Vagina (tissue), 2 donors: ENCODE measurements around the gene KRT33B. TPM values are rescaled to one million over a fixed set of nuclear protein-coding genes. Genes with fewer than 3 reads are reported as not detected.

ENCODE experiments used
- DNase-seq, 2 donors: peaks; one replicate each; pipeline ENCODE4 v3.0.0-alpha.2; 2017; ENCODE audit errors: extremely low spot score in 2 of 2
- H3K27ac ChIP-seq: fragments of 200-600 bp; sonication (generic); one replicate; pipeline ENCODE4 v1.5.1; 2019
- H3K27me3 ChIP-seq: fragments of 200-600 bp; sonication (generic); one replicate; pipeline ENCODE4 v1.5.1; 2019
- H3K36me3 ChIP-seq, 2 donors: fragments of 200-600 bp; sonication (generic); one replicate each; pipeline ENCODE4 v1.5.1; 2017 to 2019
- H3K4me1 ChIP-seq: fragments of 200-600 bp; sonication (generic); one replicate; pipeline ENCODE4 v1.5.1; 2019
- H3K4me3 ChIP-seq, 2 donors: fragments of 200-600 bp; sonication (generic); 1 replicate in 1 of 2; 2 replicates in 1 of 2; pipeline ENCODE4 v1.5.1; 2016 to 2019
- H3K9me3 ChIP-seq: fragments of 200-600 bp; sonication (generic); one replicate; pipeline ENCODE4 v1.5.1; 2019
- CTCF ChIP-seq, 3 experiments: fragments of 450-650 bp in 2 of 3; fragments of 200-600 bp in 1 of 3; sonication (generic) in 1 of 3; IDR thresholded peaks; one replicate each; pipeline ENCODE4 v1.5.1; 2017 to 2019; ENCODE audit warnings: antibody characterized with exemption in 3 of 3, mild to moderate bottlenecking in 2 of 3, moderate library complexity in 2 of 3
- POLR2A ChIP-seq, 2 donors: fragments of 450-650 bp; IDR thresholded peaks; one replicate each; pipeline ENCODE4 v1.6.1; 2017; ENCODE audit warnings: antibody characterized with exemption in 2 of 2, mild to moderate bottlenecking in 2 of 2, moderate library complexity in 2 of 2
- POLR2AphosphoS5 ChIP-seq, 2 donors: sonication (generic); formaldehyde crosslinking; IDR thresholded peaks; one replicate each; pipeline ENCODE4 v1.9.0; 2017; ENCODE audit warnings: antibody characterized with exemption in 2 of 2, mild to moderate bottlenecking in 2 of 2, low read depth in 1 of 2; ENCODE audit not compliant: insufficient read depth in 1 of 2
- intact Hi-C: fragments of 100-400 bp; cut with DNase I; formaldehyde crosslinking; loops from one replicate; pipeline ENCODE4 v1.15.1; 2023
- total RNA-seq: library from RNA; depleted of rRNA; stranded (reverse); fragments of >200 nt; gene quantifications from one replicate; pipeline ENCODE4 v1.2.3, GENCODE V29; 2016

The KRT33B gene
- total RNA-seq, 1 donor from 2014 or later = not detected

GRCh38 chr17:41407226-41407625 lies 37.6 kb upstream of the KRT33B start:
- no peak for DNase-seq
- Histone ChIP-seq H3K27me3 (no peaks in the 10 kb centered on the region), H3K9me3 (no peaks in the 10 kb centered on the region), H3K27ac (no peak overlapping the region), H3K4me3 (no peak overlapping the region), H3K36me3 (no peaks in the 10 kb centered on the region), H3K4me1 (peaks cover 28% of the 10 kb centered on the region)
- TF ChIP-seq POLR2A (IDR thresholded peaks at IDR 0.05) (no peak), CTCF (IDR thresholded peaks at IDR 0.05) (no peak), POLR2AphosphoS5 (IDR thresholded peaks at IDR 0.05; ENCODE audit: insufficient read depth in 1 of 2, low read depth in 1 of 2) (no peak)
- intact Hi-C loops = no loop called here

- Histone ChIP-seq H3K4me3 (no peak overlapping the region), H3K27ac (no peak overlapping the region), H3K36me3 (no peaks in the 10 kb centered on the region), H3K9me3 (no peaks in the 10 kb centered on the region), H3K4me1 (peaks cover 33% of the 10 kb centered on the region), H3K27me3 (no peaks in the 10 kb centered on the region)
- DNase-seq = no peak
- TF ChIP-seq CTCF (IDR thresholded peaks at IDR 0.05) (no peak), POLR2AphosphoS5 (IDR thresholded peaks at IDR 0.05; ENCODE audit: insufficient read depth in 1 of 2, low read depth in 1 of 2) (no peak), POLR2A (IDR thresholded peaks at IDR 0.05) (no peak)
- intact Hi-C loops = no loop called here
These were observed 36.6 kb upstream of the KRT33B start for GRCh38 chr17:41406205-41406604.

- no peak for TF ChIP-seq CTCF (IDR thresholded peaks at IDR 0.05)
- peak in 1 of 2 donors; percentile 80 for TF ChIP-seq POLR2AphosphoS5 (IDR thresholded peaks at IDR 0.05; ENCODE audit: insufficient read depth in 1 of 2, low read depth in 1 of 2)
- intact Hi-C loops = no loop called here
- H3K4me3 ChIP-seq = no peak overlapping the region
- no peaks in the 10 kb centered on the region for H3K27me3 ChIP-seq
- no peak for DNase-seq
- no peaks in the 10 kb centered on the region for H3K36me3 ChIP-seq
- no peaks in the 10 kb centered on the region for H3K9me3 ChIP-seq
- peak overlapping the region; percentile 54 for H3K27ac ChIP-seq
- peaks cover 37% of the 10 kb centered on the region for H3K4me1 ChIP-seq
These were observed 34.5 kb upstream of the KRT33B start for GRCh38 chr17:41404024-41404671.

GRCh38 chr17:41403404-41404023 lies 33.9 kb upstream of the KRT33B start:
- intact Hi-C loops = no loop called here
- Histone ChIP-seq H3K4me3 (no peak overlapping the region), H3K36me3 (no peaks in the 10 kb centered on the region), H3K27me3 (no peaks in the 10 kb centered on the region), H3K4me1 (peaks cover 37% of the 10 kb centered on the region), H3K27ac (peak overlapping the region; percentile 54), H3K9me3 (no peaks in the 10 kb centered on the region)
- DNase-seq = no peak
- TF ChIP-seq POLR2AphosphoS5 (IDR thresholded peaks at IDR 0.05; ENCODE audit: insufficient read depth in 1 of 2, low read depth in 1 of 2) = no peak
- TF ChIP-seq CTCF (IDR thresholded peaks at IDR 0.05) = no peak
- no peak for TF ChIP-seq POLR2A (IDR thresholded peaks at IDR 0.05)

- H3K4me3 ChIP-seq = no peak overlapping the region
- no peak overlapping the region for H3K27ac ChIP-seq
- no peaks in the 10 kb centered on the region for H3K27me3 ChIP-seq
- no peak for TF ChIP-seq POLR2A (IDR thresholded peaks at IDR 0.05)
- no peak for TF ChIP-seq POLR2AphosphoS5 (IDR thresholded peaks at IDR 0.05; ENCODE audit: insufficient read depth in 1 of 2, low read depth in 1 of 2)
- TF ChIP-seq CTCF (IDR thresholded peaks at IDR 0.05) = no peak
- intact Hi-C loops = no loop called here
- peaks cover 37% of the 10 kb centered on the region for H3K4me1 ChIP-seq
- no peaks in the 10 kb centered on the region for H3K36me3 ChIP-seq
- no peaks in the 10 kb centered on the region for H3K9me3 ChIP-seq
- DNase-seq = no peak
These were observed 32.5 kb upstream of the KRT33B start for GRCh38 chr17:41402161-41402560.
